Neural crest cell (in vitro differentiated cells): Measurements from ENCODE around the gene HSD17B11. TPM values are rescaled to one million over a fixed set of nuclear protein-coding genes. Genes with fewer than 3 reads are reported as not detected.
"Not testable (repeated sequence)": the region's sequence is repeated elsewhere in the genome, so short reads cannot be mapped to it uniquely, and the experiment has no call there.

Source experiments
- DNase-seq: peaks from one replicate; pipeline ENCODE4 v3.0.0; 2021; ENCODE audit warnings: low read depth, mixed read lengths, low spot score
- H3K27ac Mint-ChIP-seq: one replicate; pipeline ENCODE4 v1.8.0; 2021; ENCODE audit warnings: mild to moderate bottlenecking, mixed read lengths; ENCODE audit not compliant: unreplicated experiment
- H3K27me3 Mint-ChIP-seq: 2 replicates; pipeline ENCODE4 v1.8.0; 2021; ENCODE audit warnings: low read depth, mild to moderate bottlenecking, mixed read lengths
- H3K36me3 Mint-ChIP-seq: 2 replicates; pipeline ENCODE4 v1.8.0; 2021; ENCODE audit warnings: low read depth, mild to moderate bottlenecking, mixed read lengths
- H3K4me1 Mint-ChIP-seq: 2 replicates; pipeline ENCODE4 v1.8.0; 2021; ENCODE audit warnings: mixed read lengths
- H3K4me3 Mint-ChIP-seq: one replicate; pipeline ENCODE4 v1.8.0; 2021; ENCODE audit warnings: mild to moderate bottlenecking, mixed read lengths
- H3K9me3 Mint-ChIP-seq: 2 replicates; pipeline ENCODE4 v1.8.0; 2021; ENCODE audit warnings: mixed read lengths
- total RNA-seq: library from RNA; stranded (reverse); gene quantifications from 2 replicates; pipeline ENCODE4 v1.2.1, GENCODE V29; 2021
- TF ChIP-seq, protein P1 (sequence below): fragments of 200-600 bp; sonication (generic); conservative IDR thresholded peaks from 2 replicates; pipeline ENCODE4 v1.5.0; 2021; ENCODE audit warnings: antibody characterized with exemption, mild to moderate bottlenecking

Gene HSD17B11
- total RNA-seq, 1 donor from 2014 or later: 18.4 TPM

DNA sequence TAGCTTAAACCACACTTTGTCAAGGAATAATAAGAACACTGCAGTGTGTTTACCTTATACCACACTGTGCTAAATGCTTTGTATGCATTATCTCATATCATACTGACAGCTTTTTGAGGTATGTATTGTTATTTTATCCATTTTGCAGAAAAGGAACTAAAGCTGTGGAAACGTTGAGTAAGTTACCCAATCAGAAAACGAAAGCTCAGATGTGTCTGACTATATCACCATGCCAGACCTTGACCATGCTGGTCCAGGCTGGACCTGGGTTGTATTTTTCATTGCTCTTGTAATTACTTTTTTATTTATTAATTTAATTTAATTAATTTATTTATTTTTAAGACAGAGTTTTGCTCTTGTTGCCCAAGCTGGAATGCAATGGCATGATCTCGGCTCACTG, 2.1 kb downstream of the HSD17B11 start:
- Mint-ChIP-seq H3K27ac (no peak overlapping the region), H3K36me3 (peaks cover 26% of the 10 kb centered on the region), H3K4me1 (peaks cover 33% of the 10 kb centered on the region), H3K4me3 (peak overlapping the region; percentile 31), H3K9me3 (peaks cover 10% of the 10 kb centered on the region), H3K27me3 (no peaks in the 10 kb centered on the region)
- DNase-seq: no peak
- TF ChIP-seq, protein P1, sequence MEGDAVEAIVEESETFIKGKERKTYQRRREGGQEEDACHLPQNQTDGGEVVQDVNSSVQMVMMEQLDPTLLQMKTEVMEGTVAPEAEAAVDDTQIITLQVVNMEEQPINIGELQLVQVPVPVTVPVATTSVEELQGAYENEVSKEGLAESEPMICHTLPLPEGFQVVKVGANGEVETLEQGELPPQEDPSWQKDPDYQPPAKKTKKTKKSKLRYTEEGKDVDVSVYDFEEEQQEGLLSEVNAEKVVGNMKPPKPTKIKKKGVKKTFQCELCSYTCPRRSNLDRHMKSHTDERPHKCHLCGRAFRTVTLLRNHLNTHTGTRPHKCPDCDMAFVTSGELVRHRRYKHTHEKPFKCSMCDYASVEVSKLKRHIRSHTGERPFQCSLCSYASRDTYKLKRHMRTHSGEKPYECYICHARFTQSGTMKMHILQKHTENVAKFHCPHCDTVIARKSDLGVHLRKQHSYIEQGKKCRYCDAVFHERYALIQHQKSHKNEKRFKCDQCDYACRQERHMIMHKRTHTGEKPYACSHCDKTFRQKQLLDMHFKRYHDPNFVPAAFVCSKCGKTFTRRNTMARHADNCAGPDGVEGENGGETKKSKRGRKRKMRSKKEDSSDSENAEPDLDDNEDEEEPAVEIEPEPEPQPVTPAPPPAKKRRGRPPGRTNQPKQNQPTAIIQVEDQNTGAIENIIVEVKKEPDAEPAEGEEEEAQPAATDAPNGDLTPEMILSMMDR: no peak

DNA sequence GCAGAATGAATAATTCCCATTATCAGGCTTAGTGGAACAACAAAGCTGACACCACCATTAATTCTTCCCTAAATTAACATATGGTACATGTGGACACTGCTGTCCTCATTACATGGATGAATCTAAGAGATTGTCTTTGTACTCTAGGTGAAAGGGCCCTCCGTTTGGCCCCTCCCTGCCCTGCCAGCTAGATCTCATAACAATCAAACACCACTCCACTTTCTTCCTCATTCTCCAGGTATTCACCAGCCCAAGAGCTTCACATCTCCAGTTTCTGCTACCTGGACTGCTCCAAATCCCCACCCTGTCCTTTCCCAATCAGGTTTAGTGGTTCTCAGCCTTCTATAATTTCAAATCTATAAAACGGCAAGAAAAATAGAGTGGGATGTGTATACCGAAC, 3.8 kb downstream of the HSD17B11 start:
- DNase-seq: no peak
- TF ChIP-seq, protein P1: no peak
- no peaks in the 10 kb centered on the region for H3K27me3 Mint-ChIP-seq
- peaks cover 38% of the 10 kb centered on the region for H3K4me1 Mint-ChIP-seq
- H3K4me3 Mint-ChIP-seq: peak overlapping the region; percentile 17
- no peak overlapping the region for H3K27ac Mint-ChIP-seq
- H3K9me3 Mint-ChIP-seq: peaks cover 13% of the 10 kb centered on the region
- H3K36me3 Mint-ChIP-seq: peaks cover 35% of the 10 kb centered on the region

DNA sequence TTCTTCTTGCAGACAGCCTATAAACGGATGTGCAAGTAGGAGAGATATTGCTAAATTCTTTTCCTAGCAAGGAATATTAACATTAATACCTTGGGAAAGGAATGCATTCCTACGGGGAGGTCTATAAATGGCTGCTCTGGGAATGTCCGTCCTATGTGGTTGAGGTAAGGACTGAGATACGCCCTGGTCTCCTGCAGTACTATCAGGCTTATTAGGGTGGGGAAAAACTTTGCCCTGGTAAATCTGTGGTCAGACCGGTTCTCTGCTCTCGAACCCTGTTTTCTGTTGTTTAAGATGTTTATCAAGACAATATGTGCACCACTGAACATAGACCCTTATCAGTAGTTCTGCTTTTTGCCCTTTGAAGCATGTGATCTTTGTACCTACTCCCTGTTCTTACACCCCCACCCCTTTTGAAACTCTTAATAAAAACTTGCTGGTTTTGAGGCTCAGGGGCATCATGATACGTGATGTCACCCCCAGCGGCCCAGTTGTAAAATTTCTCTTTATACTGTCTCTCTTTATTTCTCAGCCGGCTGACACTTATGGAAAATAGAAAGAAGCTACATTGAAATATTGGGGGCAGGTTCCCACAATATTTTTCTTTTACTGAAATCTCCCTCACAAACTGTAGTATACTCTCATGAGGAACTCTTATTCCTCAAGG, 6.4 kb downstream of the HSD17B11 start:
- not testable (repeated sequence) for DNase-seq, H3K4me3 Mint-ChIP-seq, H3K27ac Mint-ChIP-seq, H3K27me3 Mint-ChIP-seq
- peaks cover 22% of the 10 kb centered on the region for H3K4me1 Mint-ChIP-seq
- peaks cover 13% of the 10 kb centered on the region for H3K9me3 Mint-ChIP-seq
- H3K36me3 Mint-ChIP-seq: peaks cover 35% of the 10 kb centered on the region

DNA sequence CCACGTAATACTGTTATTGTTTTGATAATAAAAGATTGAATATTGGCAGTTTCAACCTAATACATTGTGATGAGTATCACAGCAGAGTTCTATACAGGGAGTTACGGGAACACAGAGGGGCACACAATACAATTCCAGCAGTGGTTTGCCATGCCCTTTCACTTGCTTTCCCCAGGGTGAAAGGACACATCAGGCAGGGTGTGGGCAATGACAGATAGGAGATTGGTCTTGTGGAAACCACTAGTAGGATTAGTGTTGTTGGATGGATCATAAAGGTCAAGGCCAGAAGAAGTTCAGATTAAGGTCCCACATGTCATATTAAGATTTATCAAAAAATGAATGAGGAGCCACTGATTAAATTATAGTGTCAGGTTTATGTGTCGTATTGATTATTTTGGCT, 8.1 kb downstream of the HSD17B11 start:
- Mint-ChIP-seq H3K27ac (no peak overlapping the region), H3K4me1 (peaks cover 11% of the 10 kb centered on the region)

DNA sequence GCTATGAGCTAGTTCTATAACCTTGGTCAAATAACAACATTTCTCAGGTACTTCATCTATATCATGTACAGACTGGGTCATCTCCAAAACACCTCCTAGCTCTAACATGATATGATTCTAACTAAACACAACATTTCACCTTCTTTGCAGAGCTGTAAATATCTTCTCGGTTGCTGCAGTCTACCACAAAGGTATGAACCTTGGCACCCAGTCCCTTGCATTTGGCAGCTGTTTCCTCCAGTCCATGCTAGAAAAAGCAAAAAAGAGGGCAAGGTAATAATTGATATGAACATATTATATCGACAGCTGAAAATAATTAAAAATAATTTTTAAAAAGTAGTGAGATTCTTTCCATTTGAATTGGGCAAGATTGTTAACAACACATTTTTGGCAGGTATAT, 8.9 kb downstream of the HSD17B11 start:
- Mint-ChIP-seq H3K4me3 (no peak overlapping the region), H3K27me3 (no peaks in the 10 kb centered on the region), H3K27ac (no peak overlapping the region), H3K9me3 (peaks cover 10% of the 10 kb centered on the region), H3K36me3 (peaks cover 24% of the 10 kb centered on the region), H3K4me1 (peaks cover 6% of the 10 kb centered on the region)
- no peak for DNase-seq
- TF ChIP-seq, protein P1: no peak

More for the DNA sequence above, 8.1 kb downstream of the HSD17B11 start:
- TF ChIP-seq, protein P1: no peak
- Mint-ChIP-seq H3K27me3 (no peaks in the 10 kb centered on the region), H3K4me3 (no peak overlapping the region), H3K36me3 (peaks cover 27% of the 10 kb centered on the region), H3K9me3 (peaks cover 10% of the 10 kb centered on the region)
- DNase-seq: no peak

DNA sequence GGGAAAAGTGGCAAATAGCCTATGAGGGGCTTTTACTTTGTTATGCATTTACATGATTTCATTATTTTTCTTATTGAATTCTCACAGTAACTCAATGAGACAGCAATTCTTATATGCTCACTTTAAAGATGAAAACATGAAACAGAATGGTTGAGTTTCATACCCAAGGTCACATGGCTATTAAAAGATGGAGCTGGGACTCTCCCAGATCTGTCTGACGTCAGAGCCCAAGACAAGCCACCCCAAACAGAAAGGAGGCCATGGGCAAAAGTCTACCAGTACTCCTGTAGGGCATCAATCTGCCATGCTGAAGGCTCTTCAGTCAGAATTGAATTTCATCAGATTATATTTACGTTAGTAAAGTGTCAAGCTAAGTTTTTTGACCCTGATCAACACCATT, 13.2 kb downstream of the HSD17B11 start:
- Mint-ChIP-seq H3K27ac (no peak overlapping the region), H3K4me3 (no peak overlapping the region), H3K36me3 (peaks cover under 1% of the 10 kb centered on the region), H3K27me3 (no peaks in the 10 kb centered on the region), H3K4me1 (peaks cover 1% of the 10 kb centered on the region), H3K9me3 (no peaks in the 10 kb centered on the region)
- DNase-seq: no peak
- TF ChIP-seq, protein P1: no peak
